CD4-positive, alpha-beta T cell (primary cell): Measurements from ENCODE around the gene NPR3. TPM values are rescaled to one million over a fixed set of nuclear protein-coding genes. Genes with fewer than 3 reads are reported as not detected.

Experiments used
- ATAC-seq: fragments of 200-7000 bp; cut with Tn5 transposase; one replicate; pipeline ENCODE4 v1.10.0; 2022; ENCODE audit warnings: mild to moderate bottlenecking; ENCODE audit not compliant: poor library complexity
- CTCF ChIA-PET: fragments of 350-600 bp; sonication (Branson Sonifier 250); formaldehyde crosslinking; loops from one replicate; lab custom pipeline; 2021; ENCODE audit warnings: antibody characterized with exemption, inconsistent platforms; lab: Charles Lee
- POLR2A ChIA-PET: fragments of 350-600 bp; sonication (Branson Sonifier 250); formaldehyde crosslinking; loops from one replicate; lab custom pipeline; 2021; ENCODE audit warnings: antibody characterized with exemption, inconsistent platforms; lab: Charles Lee
- DNase-seq, 14 experiments: peaks; one replicate each; pipeline ENCODE4 v3.0.0-alpha.2; 2013 to 2020; ENCODE audit warnings: mixed read lengths in 2 of 14
- H3K27ac ChIP-seq, 2 donors: one replicate each; pipeline versions ENCODE4 v1.5.1 to v1.7.0; 2013; ENCODE audit warnings: low read length in 2 of 2, low read depth in 1 of 2, mild to moderate bottlenecking in 1 of 2
- H3K27me3 ChIP-seq, 2 experiments: 1 replicate in 1 of 2; 2 replicates in 1 of 2; pipeline versions ENCODE4 v1.6.1 to v1.7.0; 2013; ENCODE audit warnings: low read length in 2 of 2, control low read depth in 1 of 2, mild to moderate bottlenecking in 1 of 2, moderate library complexity in 1 of 2; ENCODE audit not compliant: insufficient read depth in 2 of 2, control insufficient read depth in 1 of 2
- H3K36me3 ChIP-seq: one replicate; pipeline ENCODE4 v1.6.1; 2013; ENCODE audit warnings: low read length, control low read depth; ENCODE audit not compliant: insufficient read depth
- H3K4me1 ChIP-seq: one replicate; pipeline ENCODE4 v1.6.1; 2013; ENCODE audit warnings: low read length, control low read depth; ENCODE audit not compliant: insufficient read depth
- H3K4me3 ChIP-seq: one replicate; pipeline ENCODE4 v1.5.1; 2013; ENCODE audit warnings: mild to moderate bottlenecking, low read length, moderate library complexity
- H3K9me3 ChIP-seq, 2 experiments: 1 replicate in 1 of 2; 2 replicates in 1 of 2; pipeline versions ENCODE4 v1.6.1 to v1.7.0; 2013; ENCODE audit warnings: low read length in 2 of 2, mild to moderate bottlenecking in 2 of 2, control low read depth in 1 of 2, moderate library complexity in 1 of 2; ENCODE audit not compliant: control insufficient read depth in 1 of 2, insufficient read depth in 1 of 2
- H3K27ac Mint-ChIP-seq: one replicate; pipeline ENCODE4 v1.8.0; 2020; ENCODE audit warnings: mixed read lengths
- H3K27me3 Mint-ChIP-seq: one replicate; pipeline ENCODE4 v1.8.0; 2021; ENCODE audit warnings: mixed read lengths
- H3K36me3 Mint-ChIP-seq: one replicate; pipeline ENCODE4 v1.8.0; 2021; ENCODE audit warnings: low read depth, mixed read lengths
- H3K4me1 Mint-ChIP-seq: one replicate; pipeline ENCODE4 v1.8.0; 2021; ENCODE audit warnings: low read depth, mixed read lengths
- H3K4me3 Mint-ChIP-seq: one replicate; pipeline ENCODE4 v1.8.0; 2020; ENCODE audit warnings: mild to moderate bottlenecking, mixed read lengths
- H3K9me3 Mint-ChIP-seq: one replicate; pipeline ENCODE4 v1.8.0; 2020; ENCODE audit warnings: mixed read lengths
- intact Hi-C, 2 experiments: fragments of 100-400 bp; cut with DNase I in 1 of 2; cut with micrococcal nuclease in 1 of 2; formaldehyde crosslinking; loops; one replicate each; pipeline versions ENCODE4 v1.15.1 to v1.9.0; 2023 to 2025; cut with DNase I, micrococcal nuclease
- total RNA-seq, 174 experiments: library from RNA in 2 of 174; stranded (reverse) in 2 of 174; gene quantifications; one replicate each; pipeline ENCODE4 v1.2.3 and lab custom pipeline; 2021 to 2026
- TF ChIP-seq, protein P1 (sequence below): fragments of 200-600 bp; IDR thresholded peaks from one replicate; pipeline ENCODE4 v1.8.0; 2022; ENCODE audit warnings: antibody characterized with exemption, mild to moderate bottlenecking

The NPR3 gene
- total RNA-seq, 2 experiments from 2014 or later, result not detected

- H3K4me1 Mint-ChIP-seq, result no peaks in the 10 kb centered on the region
- Histone ChIP-seq H3K27ac (no peak overlapping the region), H3K4me3 (no peak overlapping the region), H3K36me3 (no peaks in the 10 kb centered on the region), H3K27me3 (no peaks in the 10 kb centered on the region), H3K9me3 (peaks cover 0 to 9% of the 10 kb centered on the region in 2 experiments), H3K4me1 (no peaks in the 10 kb centered on the region)
- no peaks in the 10 kb centered on the region for H3K36me3 Mint-ChIP-seq
- POLR2A ChIA-PET, result no interaction called here
- H3K27ac Mint-ChIP-seq, result no peak overlapping the region
- no peak overlapping the region for H3K4me3 Mint-ChIP-seq
- DNase-seq (no peak), ATAC-seq (no peak)
- H3K9me3 Mint-ChIP-seq, result no peaks in the 10 kb centered on the region
- intact Hi-C loops, result no loop called here
- no peaks in the 10 kb centered on the region for H3K27me3 Mint-ChIP-seq
- TF ChIP-seq, protein P1, sequence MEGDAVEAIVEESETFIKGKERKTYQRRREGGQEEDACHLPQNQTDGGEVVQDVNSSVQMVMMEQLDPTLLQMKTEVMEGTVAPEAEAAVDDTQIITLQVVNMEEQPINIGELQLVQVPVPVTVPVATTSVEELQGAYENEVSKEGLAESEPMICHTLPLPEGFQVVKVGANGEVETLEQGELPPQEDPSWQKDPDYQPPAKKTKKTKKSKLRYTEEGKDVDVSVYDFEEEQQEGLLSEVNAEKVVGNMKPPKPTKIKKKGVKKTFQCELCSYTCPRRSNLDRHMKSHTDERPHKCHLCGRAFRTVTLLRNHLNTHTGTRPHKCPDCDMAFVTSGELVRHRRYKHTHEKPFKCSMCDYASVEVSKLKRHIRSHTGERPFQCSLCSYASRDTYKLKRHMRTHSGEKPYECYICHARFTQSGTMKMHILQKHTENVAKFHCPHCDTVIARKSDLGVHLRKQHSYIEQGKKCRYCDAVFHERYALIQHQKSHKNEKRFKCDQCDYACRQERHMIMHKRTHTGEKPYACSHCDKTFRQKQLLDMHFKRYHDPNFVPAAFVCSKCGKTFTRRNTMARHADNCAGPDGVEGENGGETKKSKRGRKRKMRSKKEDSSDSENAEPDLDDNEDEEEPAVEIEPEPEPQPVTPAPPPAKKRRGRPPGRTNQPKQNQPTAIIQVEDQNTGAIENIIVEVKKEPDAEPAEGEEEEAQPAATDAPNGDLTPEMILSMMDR, result no peak
- CTCF ChIA-PET, result no interaction called here
Measured at GRCh38 chr5:32753765-32754164, 42.6 kb downstream of the NPR3 start.

- H3K9me3 Mint-ChIP-seq, result no peaks in the 10 kb centered on the region
- H3K4me3 Mint-ChIP-seq, result no peak overlapping the region
- H3K27me3 Mint-ChIP-seq, result no peaks in the 10 kb centered on the region
- CTCF ChIA-PET, result no interaction called here
- intact Hi-C loops, result no loop called here
- Histone ChIP-seq H3K27me3 (no peaks in the 10 kb centered on the region), H3K9me3 (peaks cover 0 to 9% of the 10 kb centered on the region in 2 experiments), H3K4me1 (no peaks in the 10 kb centered on the region), H3K4me3 (no peak overlapping the region), H3K36me3 (no peaks in the 10 kb centered on the region), H3K27ac (no peak overlapping the region)
- H3K4me1 Mint-ChIP-seq, result no peaks in the 10 kb centered on the region
- no peak overlapping the region for H3K27ac Mint-ChIP-seq
- ATAC-seq (no peak), DNase-seq (no peak)
- TF ChIP-seq, protein P1, result no peak
- no peaks in the 10 kb centered on the region for H3K36me3 Mint-ChIP-seq
- POLR2A ChIA-PET, result no interaction called here
Measured at GRCh38 chr5:32754284-32754683, 43.2 kb downstream of the NPR3 start.

DNA sequence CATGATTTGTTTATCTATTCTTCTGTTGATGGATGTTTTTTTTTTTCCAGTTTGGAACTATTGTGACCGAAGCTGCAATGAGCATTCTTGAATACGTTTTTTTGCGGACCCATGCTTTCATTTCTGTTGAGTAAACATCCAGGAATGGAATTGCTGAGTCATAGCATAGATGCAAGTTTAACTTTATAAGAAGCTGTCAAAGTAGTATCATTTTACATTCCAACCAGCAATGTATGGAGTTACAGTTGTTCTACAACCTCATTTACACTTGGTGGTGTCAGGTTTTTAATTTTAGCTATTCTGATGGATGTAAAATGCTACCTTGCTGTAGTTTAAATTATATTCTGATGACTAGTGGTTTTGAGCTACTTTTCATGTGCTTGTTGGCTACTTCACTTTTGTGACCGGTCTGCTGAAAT is 49.0 kb downstream of the NPR3 start:
- peaks cover 5% of the 10 kb centered on the region for H3K9me3 Mint-ChIP-seq
- Histone ChIP-seq H3K4me3 (no peak overlapping the region), H3K27ac (no peak overlapping the region), H3K9me3 (peaks cover 0 to 10% of the 10 kb centered on the region in 2 experiments), H3K36me3 (no peaks in the 10 kb centered on the region), H3K4me1 (no peaks in the 10 kb centered on the region), H3K27me3 (peaks cover 0 to 3% of the 10 kb centered on the region in 2 experiments)
- H3K36me3 Mint-ChIP-seq, result no peaks in the 10 kb centered on the region
- no peak overlapping the region for H3K4me3 Mint-ChIP-seq
- H3K27me3 Mint-ChIP-seq, result peaks cover 9% of the 10 kb centered on the region
- TF ChIP-seq, protein P1, result no peak
- ChIA-PET CTCF (no interaction called here), POLR2A (no interaction called here)
- ATAC-seq, result no peak
- intact Hi-C loops, result no loop called here
- no peaks in the 10 kb centered on the region for H3K4me1 Mint-ChIP-seq
- no peak overlapping the region for H3K27ac Mint-ChIP-seq
- DNase-seq, result no peak
